ENCODE measurements around the gene RASA3. TPM values are rescaled to one million over a fixed set of nuclear protein-coding genes. Genes with fewer than 3 reads are reported as not detected.
A peak's percentile ranks its signal among the peaks of the same experiment; 100 is the strongest.

The RASA3 gene
- total RNA-seq, 5 donors from 2014 or later (not counting 1 experiment from before 2014, with no cell fraction given), result 223 to 267 (median 238) TPM

GRCh38 chr13:114057166-114058050 lies 75.0 kb downstream of the RASA3 start:
- peaks cover 46 to 69% (median 69%) of the 10 kb centered on the region in 3 donors for H3K4me1 Mint-ChIP-seq
- ATAC-seq (replicated peaks in 1 of 4) (peak in 1 of 4 experiments; percentile 13), DNase-seq (no peak)
- H3K4me3 Mint-ChIP-seq, result peak overlapping the region in 1 of 3 donors; percentile 29
- H3K27me3 ChIP-seq (replicated peaks in 1 of 2; ENCODE audit: control insufficient read depth in 2 of 2, extremely low read depth in 1 of 2, insufficient read depth in 2 of 2, low read length in 1 of 2), result no peaks in the 10 kb centered on the region
- H3K9me3 ChIP-seq, result no peaks in the 10 kb centered on the region
- POLR2A ChIA-PET, result no interaction called here
- H3K4me3 ChIP-seq (ENCODE audit: control insufficient read depth in 1 of 2, extremely low read depth in 1 of 2, low read length in 1 of 2), result no peak overlapping the region
- H3K36me3 Mint-ChIP-seq, result peaks cover 22% of the 10 kb centered on the region
- H3K27ac ChIP-seq (ENCODE audit: low read length), result no peak overlapping the region
- H3K27ac Mint-ChIP-seq, result peak overlapping the region; percentile 52 to 75
- H3K27me3 Mint-ChIP-seq, result no peaks in the 10 kb centered on the region
- 84% methylated on average over 14 of the region's 23 CpGs for WGBS (ENCODE audit: insufficient coverage)
- peaks cover 0 to 75% of the 10 kb centered on the region in 2 experiments for H3K4me1 ChIP-seq (ENCODE audit: control insufficient read depth in 1 of 2, extremely low read depth in 1 of 2, insufficient read depth in 2 of 2, low read length in 2 of 2)
- CTCF ChIA-PET, result no interaction called here
- H3K36me3 ChIP-seq (ENCODE audit: control insufficient read depth in 2 of 2, extremely low read depth in 1 of 2, insufficient read depth in 1 of 2, low read length in 1 of 2), result peaks cover 37 to 87% of the 10 kb centered on the region in 2 donors
- H3K9me3 Mint-ChIP-seq, result no peaks in the 10 kb centered on the region

GRCh38 chr13:114056205-114057013 lies 76.0 kb downstream of the RASA3 start:
- H3K27ac Mint-ChIP-seq, result peak overlapping the region in 1 of 2 donors; percentile 58
- H3K9me3 ChIP-seq, result no peaks in the 10 kb centered on the region
- DNase-seq (no peak), ATAC-seq (replicated peaks in 1 of 4) (no peak)
- H3K27me3 ChIP-seq (replicated peaks in 1 of 2; ENCODE audit: control insufficient read depth in 2 of 2, extremely low read depth in 1 of 2, insufficient read depth in 2 of 2, low read length in 1 of 2), result no peaks in the 10 kb centered on the region
- peaks cover 45 to 69% (median 68%) of the 10 kb centered on the region in 3 donors for H3K4me1 Mint-ChIP-seq
- H3K36me3 Mint-ChIP-seq, result peaks cover 24% of the 10 kb centered on the region
- no peaks in the 10 kb centered on the region for H3K27me3 Mint-ChIP-seq
- H3K27ac ChIP-seq (ENCODE audit: low read length), result no peak overlapping the region
- H3K4me1 ChIP-seq (ENCODE audit: control insufficient read depth in 1 of 2, extremely low read depth in 1 of 2, insufficient read depth in 2 of 2, low read length in 2 of 2), result peaks cover 0 to 81% of the 10 kb centered on the region in 2 experiments
- ChIA-PET POLR2A (interaction anchor here in 1 of 2 donors (0.6 kb wide), 1 partner anchor 104 kb away, joined by 3 read pairs; no protein-coding TSS in a partner anchor), CTCF (no interaction called here)
- H3K4me3 Mint-ChIP-seq, result no peak overlapping the region
- no peaks in the 10 kb centered on the region for H3K9me3 Mint-ChIP-seq
- peaks cover 44 to 90% of the 10 kb centered on the region in 2 donors for H3K36me3 ChIP-seq (ENCODE audit: control insufficient read depth in 2 of 2, extremely low read depth in 1 of 2, insufficient read depth in 1 of 2, low read length in 1 of 2)
- H3K4me3 ChIP-seq (ENCODE audit: control insufficient read depth in 1 of 2, extremely low read depth in 1 of 2, low read length in 1 of 2), result no peak overlapping the region
- WGBS (ENCODE audit: insufficient coverage), result 94% methylated on average over 13 of the region's 28 CpGs

- Histone ChIP-seq H3K9me3 (no peaks in the 10 kb centered on the region), H3K36me3 (ENCODE audit: control insufficient read depth in 2 of 2, extremely low read depth in 1 of 2, insufficient read depth in 1 of 2, low read length in 1 of 2) (peaks cover 51 to 92% of the 10 kb centered on the region in 2 donors), H3K27me3 (replicated peaks in 1 of 2; ENCODE audit: control insufficient read depth in 2 of 2, extremely low read depth in 1 of 2, insufficient read depth in 2 of 2, low read length in 1 of 2) (no peaks in the 10 kb centered on the region), H3K27ac (ENCODE audit: low read length) (no peak overlapping the region), H3K4me1 (ENCODE audit: control insufficient read depth in 1 of 2, extremely low read depth in 1 of 2, insufficient read depth in 2 of 2, low read length in 2 of 2) (peaks cover 0 to 85% of the 10 kb centered on the region in 2 experiments), H3K4me3 (ENCODE audit: control insufficient read depth in 1 of 2, extremely low read depth in 1 of 2, low read length in 1 of 2) (no peak overlapping the region)
- DNase-seq (no peak), ATAC-seq (replicated peaks in 1 of 4) (no peak)
- Mint-ChIP-seq H3K4me3 (no peak overlapping the region), H3K27ac (peak overlapping the region in 1 of 2 donors; percentile 48), H3K36me3 (peaks cover 24% of the 10 kb centered on the region), H3K4me1 (peaks cover 45 to 69% (median 68%) of the 10 kb centered on the region in 3 donors), H3K27me3 (no peaks in the 10 kb centered on the region), H3K9me3 (no peaks in the 10 kb centered on the region)
- ChIA-PET POLR2A (no interaction called here), CTCF (no interaction called here)
- 94% methylated on average over 19 of the region's 19 CpGs for WGBS (ENCODE audit: insufficient coverage)
These were observed 76.7 kb downstream of the RASA3 start for GRCh38 chr13:114055766-114056165.

GRCh38 chr13:114054830-114055439 lies 77.5 kb downstream of the RASA3 start:
- ChIA-PET POLR2A (no interaction called here), CTCF (no interaction called here)
- H3K9me3 ChIP-seq, result no peaks in the 10 kb centered on the region
- peak overlapping the region in 1 of 2 donors; percentile 52 for H3K27ac Mint-ChIP-seq
- peaks cover 26% of the 10 kb centered on the region for H3K36me3 Mint-ChIP-seq
- peaks cover 57 to 93% of the 10 kb centered on the region in 2 donors for H3K36me3 ChIP-seq (ENCODE audit: control insufficient read depth in 2 of 2, extremely low read depth in 1 of 2, insufficient read depth in 1 of 2, low read length in 1 of 2)
- no peaks in the 10 kb centered on the region for H3K27me3 ChIP-seq (replicated peaks in 1 of 2; ENCODE audit: control insufficient read depth in 2 of 2, extremely low read depth in 1 of 2, insufficient read depth in 2 of 2, low read length in 1 of 2)
- H3K27ac ChIP-seq (ENCODE audit: low read length), result no peak overlapping the region
- H3K4me3 Mint-ChIP-seq, result no peak overlapping the region
- no peak overlapping the region for H3K4me3 ChIP-seq (ENCODE audit: control insufficient read depth in 1 of 2, extremely low read depth in 1 of 2, low read length in 1 of 2)
- ATAC-seq (replicated peaks in 1 of 4), result peak in 1 of 4 experiments; percentile 31
- peaks cover 5 to 87% of the 10 kb centered on the region in 2 experiments for H3K4me1 ChIP-seq (ENCODE audit: control insufficient read depth in 1 of 2, extremely low read depth in 1 of 2, insufficient read depth in 2 of 2, low read length in 2 of 2)
- WGBS (ENCODE audit: insufficient coverage), result 96% methylated on average over 22 of the region's 24 CpGs
- no peaks in the 10 kb centered on the region for H3K9me3 Mint-ChIP-seq
- peaks cover 47 to 74% (median 73%) of the 10 kb centered on the region in 3 donors for H3K4me1 Mint-ChIP-seq
- no peak for DNase-seq
- H3K27me3 Mint-ChIP-seq, result no peaks in the 10 kb centered on the region

- no peaks in the 10 kb centered on the region for H3K27me3 ChIP-seq (replicated peaks in 1 of 2; ENCODE audit: control insufficient read depth in 2 of 2, extremely low read depth in 1 of 2, insufficient read depth in 2 of 2, low read length in 1 of 2)
- Mint-ChIP-seq H3K36me3 (peaks cover 28% of the 10 kb centered on the region), H3K27ac (peak overlapping the region in 1 of 2 donors; percentile 52), H3K4me1 (peaks cover 46 to 75% (median 74%) of the 10 kb centered on the region in 3 donors), H3K9me3 (no peaks in the 10 kb centered on the region), H3K27me3 (no peaks in the 10 kb centered on the region), H3K4me3 (no peak overlapping the region)
- peaks cover 58 to 91% of the 10 kb centered on the region in 2 donors for H3K36me3 ChIP-seq (ENCODE audit: control insufficient read depth in 2 of 2, extremely low read depth in 1 of 2, insufficient read depth in 1 of 2, low read length in 1 of 2)
- peak in 1 of 35 experiments; percentile 40 for DNase-seq
- peak in 2 of 4 experiments; percentile 38 to 46 for ATAC-seq (replicated peaks in 1 of 4)
- 83% methylated on average over 1 of the region's 5 CpGs for WGBS (ENCODE audit: insufficient coverage)
- no peaks in the 10 kb centered on the region for H3K9me3 ChIP-seq
- no peak overlapping the region for H3K4me3 ChIP-seq (ENCODE audit: control insufficient read depth in 1 of 2, extremely low read depth in 1 of 2, low read length in 1 of 2)
- H3K27ac ChIP-seq (ENCODE audit: low read length), result no peak overlapping the region
- POLR2A ChIA-PET, result no interaction called here
- CTCF ChIA-PET, result no interaction called here
- peaks cover 12 to 87% of the 10 kb centered on the region in 2 experiments for H3K4me1 ChIP-seq (ENCODE audit: control insufficient read depth in 1 of 2, extremely low read depth in 1 of 2, insufficient read depth in 2 of 2, low read length in 2 of 2)
These were observed 78.2 kb downstream of the RASA3 start for GRCh38 chr13:114054264-114054663.

- ChIA-PET POLR2A (no interaction called here), CTCF (no interaction called here)
- ATAC-seq (replicated peaks in 1 of 4) (no peak), DNase-seq (no peak)
- Histone ChIP-seq H3K27me3 (replicated peaks in 1 of 2; ENCODE audit: control insufficient read depth in 2 of 2, extremely low read depth in 1 of 2, insufficient read depth in 2 of 2, low read length in 1 of 2) (no peaks in the 10 kb centered on the region), H3K4me3 (ENCODE audit: control insufficient read depth in 1 of 2, extremely low read depth in 1 of 2, low read length in 1 of 2) (no peak overlapping the region), H3K36me3 (ENCODE audit: control insufficient read depth in 2 of 2, extremely low read depth in 1 of 2, insufficient read depth in 1 of 2, low read length in 1 of 2) (peaks cover 57 to 84% of the 10 kb centered on the region in 2 donors), H3K9me3 (no peaks in the 10 kb centered on the region), H3K4me1 (ENCODE audit: control insufficient read depth in 1 of 2, extremely low read depth in 1 of 2, insufficient read depth in 2 of 2, low read length in 2 of 2) (peaks cover 12 to 87% of the 10 kb centered on the region in 2 experiments), H3K27ac (ENCODE audit: low read length) (no peak overlapping the region)
- peak overlapping the region; percentile 15 to 69 for H3K27ac Mint-ChIP-seq
- no peaks in the 10 kb centered on the region for H3K27me3 Mint-ChIP-seq
- peaks cover 46 to 70% (median 68%) of the 10 kb centered on the region in 3 donors for H3K4me1 Mint-ChIP-seq
- 76% methylated on average over 8 of the region's 14 CpGs for WGBS (ENCODE audit: insufficient coverage)
- H3K4me3 Mint-ChIP-seq, result no peak overlapping the region
- H3K9me3 Mint-ChIP-seq, result no peaks in the 10 kb centered on the region
- peaks cover 29% of the 10 kb centered on the region for H3K36me3 Mint-ChIP-seq
These were observed 79.4 kb downstream of the RASA3 start for GRCh38 chr13:114053026-114053425.
